ENCODE measurements around the gene CCSER2.

- TF ChIP-seq CTCF (IDR thresholded peaks at IDR 0.05) (no peak), POLR2A (IDR thresholded peaks at IDR 0.05) (no peak)
Observed at GRCh38 chr10:84296091-84296981, 32.1 kb upstream of the CCSER2 start.

All from right lobe of liver (tissue), 4 donors.